HEK293 (cell line): ENCODE results near the gene USP33.

Source experiments
- ATF2 ChIP-seq: fragments of 450-650 bp; formaldehyde crosslinking; IDR thresholded peaks from 2 replicates; pipeline ENCODE4 v1.5.1; 2016; ENCODE audit warnings: missing biosample characterization, missing genetic modification characterization, low read depth
- KLF10 ChIP-seq: fragments of 450-650 bp; IDR thresholded peaks from 2 replicates; pipeline ENCODE4 v1.5.1; 2018; ENCODE audit warnings: missing biosample characterization, mild to moderate bottlenecking, missing genetic modification characterization
- MYNN ChIP-seq: fragments of 450-650 bp; formaldehyde crosslinking; IDR thresholded peaks from 2 replicates; pipeline ENCODE4 v1.5.1; 2016; ENCODE audit warnings: missing biosample characterization, missing genetic modification characterization, borderline replicate concordance
- PBX3 ChIP-seq: sonication (generic); formaldehyde crosslinking; IDR thresholded peaks from 2 replicates; pipeline ENCODE4 v1.8.1; 2022; ENCODE audit warnings: mild to moderate bottlenecking, moderate library complexity, missing genetic modification reagents
- SALL2 ChIP-seq: fragments of 450-650 bp; formaldehyde crosslinking; IDR thresholded peaks from 2 replicates; pipeline ENCODE4 v1.5.0; 2017; ENCODE audit warnings: missing biosample characterization, mild to moderate bottlenecking, missing genetic modification characterization, borderline replicate concordance
- SP7 ChIP-seq: fragments of 450-650 bp; formaldehyde crosslinking; IDR thresholded peaks from 2 replicates; pipeline ENCODE4 v1.5.1; 2016; ENCODE audit warnings: missing biosample characterization, missing genetic modification characterization
- TCF7L2 ChIP-seq: IDR thresholded peaks from 2 replicates; pipeline ENCODE4 v1.6.1; 2011; ENCODE audit warnings: low read depth, mild to moderate bottlenecking, inconsistent platforms, low read length, moderate library complexity, borderline replicate concordance
- TRIM28 ChIP-seq: IDR thresholded peaks from 2 replicates; pipeline ENCODE4 v1.6.1; 2011; ENCODE audit warnings: low read length, control low read depth, borderline replicate concordance
- TSHZ1 ChIP-seq: fragments of 450-650 bp; formaldehyde crosslinking; IDR thresholded peaks from 2 replicates; pipeline ENCODE4 v1.5.1; 2016; ENCODE audit warnings: missing biosample characterization, missing genetic modification characterization, borderline replicate concordance
- WT1 ChIP-seq: fragments of 450-650 bp; formaldehyde crosslinking; IDR thresholded peaks from 2 replicates; pipeline ENCODE4 v1.5.1; 2016; ENCODE audit warnings: missing biosample characterization, missing genetic modification characterization
- ZBTB26 ChIP-seq: fragments of 450-650 bp; formaldehyde crosslinking; optimal IDR thresholded peaks from 2 replicates; pipeline ENCODE3; 2016; ENCODE audit warnings: missing biosample characterization, mild to moderate bottlenecking, missing genetic modification characterization
- ZNF132 ChIP-seq: fragments of 450-650 bp; formaldehyde crosslinking; IDR thresholded peaks from 2 replicates; pipeline ENCODE4 v1.5.1; 2017; ENCODE audit warnings: missing biosample characterization, missing genetic modification characterization, borderline replicate concordance
- ZNF148 ChIP-seq: fragments of 450-650 bp; formaldehyde crosslinking; IDR thresholded peaks from 2 replicates; pipeline ENCODE4 v1.5.0; 2017; ENCODE audit warnings: missing biosample characterization, missing genetic modification characterization, borderline replicate concordance
- ZNF169 ChIP-seq: fragments of 450-650 bp; formaldehyde crosslinking; IDR thresholded peaks from 2 replicates; pipeline ENCODE4 v1.5.1; 2016; ENCODE audit warnings: missing biosample characterization, missing genetic modification characterization
- ZNF174 ChIP-seq: fragments of 450-650 bp; formaldehyde crosslinking; IDR thresholded peaks from 2 replicates; pipeline ENCODE4 v1.5.0; 2017; ENCODE audit warnings: missing biosample characterization, mild to moderate bottlenecking, missing genetic modification characterization
- ZNF24 ChIP-seq: fragments of 450-650 bp; formaldehyde crosslinking; IDR thresholded peaks from 2 replicates; pipeline ENCODE4 v1.5.1; 2016; ENCODE audit warnings: missing biosample characterization, missing genetic modification characterization
- ZNF311 ChIP-seq: fragments of 450-650 bp; formaldehyde crosslinking; IDR thresholded peaks from 2 replicates; pipeline ENCODE4 v1.5.1; 2017; ENCODE audit warnings: missing biosample characterization, missing genetic modification characterization, borderline replicate concordance
- ZNF324 ChIP-seq: fragments of 450-650 bp; formaldehyde crosslinking; IDR thresholded peaks from 2 replicates; pipeline ENCODE4 v1.5.1; 2016; ENCODE audit warnings: missing biosample characterization, missing genetic modification characterization
- ZNF391 ChIP-seq: fragments of 450-650 bp; formaldehyde crosslinking; IDR thresholded peaks from 2 replicates; pipeline ENCODE4 v1.5.1; 2016; ENCODE audit warnings: low read depth, missing biosample characterization, missing genetic modification characterization, borderline replicate concordance
- ZNF426 ChIP-seq: fragments of 450-650 bp; formaldehyde crosslinking; IDR thresholded peaks from 2 replicates; pipeline ENCODE4 v1.5.1; 2017; ENCODE audit warnings: missing biosample characterization, missing genetic modification characterization, mild to moderate bottlenecking, inconsistent platforms, moderate library complexity
- ZNF510 ChIP-seq: fragments of 450-650 bp; formaldehyde crosslinking; IDR thresholded peaks from 2 replicates; pipeline ENCODE4 v1.5.1; 2018; ENCODE audit warnings: mild to moderate bottlenecking, missing genetic modification characterization, missing biosample characterization; ENCODE audit not compliant: insufficient replicate concordance
- ZNF529 ChIP-seq: fragments of 450-650 bp; formaldehyde crosslinking; IDR thresholded peaks from 2 replicates; pipeline ENCODE4 v1.5.1; 2017; ENCODE audit warnings: missing genetic modification characterization, missing biosample characterization; ENCODE audit not compliant: insufficient replicate concordance
- ZNF585B ChIP-seq: fragments of 450-650 bp; formaldehyde crosslinking; IDR thresholded peaks from 2 replicates; pipeline ENCODE4 v1.5.1; 2016; ENCODE audit warnings: missing biosample characterization, missing genetic modification characterization
- ZNF654 ChIP-seq: fragments of 450-650 bp; formaldehyde crosslinking; IDR thresholded peaks from 2 replicates; pipeline ENCODE4 v1.5.1; 2016; ENCODE audit warnings: low read depth, missing biosample characterization, missing genetic modification characterization
- ZNF707 ChIP-seq: fragments of 450-650 bp; formaldehyde crosslinking; IDR thresholded peaks from 2 replicates; pipeline ENCODE4 v1.5.1; 2016; ENCODE audit warnings: missing biosample characterization, missing genetic modification characterization
- ZSCAN18 ChIP-seq: fragments of 450-650 bp; formaldehyde crosslinking; IDR thresholded peaks from 2 replicates; pipeline ENCODE4 v1.5.1; 2016; ENCODE audit warnings: missing biosample characterization, missing genetic modification characterization
- ZXDB ChIP-seq: fragments of 450-650 bp; formaldehyde crosslinking; IDR thresholded peaks from 2 replicates; pipeline ENCODE4 v1.5.1; 2016; ENCODE audit warnings: missing biosample characterization, missing genetic modification characterization

USP33 gene

GRCh38 chr1:77683160-77684148, 76.2 kb downstream of the USP33 start (continued):
- no peak; the same call in 1 of the 2 replicates for TF ChIP-seq ZNF391 (tag by site-specific recombination)
- peak; percentile 45; the same call in 1 of the 2 replicates for TF ChIP-seq SP7
- 0 out of 2 replicates have a peak, but pooled peaks have one; percentile 50 for TF ChIP-seq TRIM28
- no peak for TF ChIP-seq ZNF529
- TF ChIP-seq ZNF132 (tag by site-specific recombination): no peak
- TF ChIP-seq TCF7L2: no peak
- TF ChIP-seq WT1 (tag by site-specific recombination): no peak
- no peak for TF ChIP-seq SALL2 (tag by site-specific recombination)
- TF ChIP-seq PBX3 (CRISPR knock-in tag): peak; percentile 78; the same call in 1 of the 2 replicates
- TF ChIP-seq ZNF174: no peak
- no peak for TF ChIP-seq TSHZ1
- TF ChIP-seq ATF2: no peak
- no peak for TF ChIP-seq ZNF426 (tag by site-specific recombination)
- TF ChIP-seq ZXDB (tag by site-specific recombination): peak; percentile 71; the same call in 1 of the 2 replicates
- TF ChIP-seq ZNF24 (tag by site-specific recombination): no peak; the same call in none of the 2 replicates
- TF ChIP-seq ZNF169 (tag by site-specific recombination): no peak
- peak; percentile 45; the same call in 1 of the 2 replicates for TF ChIP-seq KLF10 (tag by site-specific recombination)
- TF ChIP-seq ZNF324 (tag by site-specific recombination): no peak
- no peak for TF ChIP-seq ZNF654 (tag by site-specific recombination)
- no peak for TF ChIP-seq ZNF585B (tag by site-specific recombination)
- no peak for TF ChIP-seq ZNF311 (tag by site-specific recombination)
- no peak for TF ChIP-seq ZNF707
- TF ChIP-seq MYNN: no peak
- TF ChIP-seq ZNF148: no peak
- TF ChIP-seq ZBTB26: peak; percentile 87
- no peak for TF ChIP-seq ZSCAN18 (tag by site-specific recombination)
- no peak for TF ChIP-seq ZNF510 (tag by site-specific recombination)
